ENCODE data around the gene OSMR. TPM values are rescaled to one million over a fixed set of nuclear protein-coding genes. Genes with fewer than 3 reads are reported as not detected.

The OSMR gene
- total RNA-seq, 4 donors from 2014 or later = 38.6 to 61.0 (median 51.7) TPM

- no peak for TF ChIP-seq CTCF (IDR thresholded peaks at IDR 0.05; ENCODE audit: low read depth)
Measured at GRCh38 chr5:38929838-38930237, 84.0 kb downstream of the OSMR start.

- TF ChIP-seq CTCF (IDR thresholded peaks at IDR 0.05; ENCODE audit: low read depth) = no peak
Measured at GRCh38 chr5:38931731-38932130, 85.9 kb downstream of the OSMR start.

GRCh38 chr5:38932854-38933408, 87.1 kb downstream of the OSMR start:
- no peak for TF ChIP-seq CTCF (IDR thresholded peaks at IDR 0.05; ENCODE audit: low read depth)

- TF ChIP-seq CTCF (IDR thresholded peaks at IDR 0.05; ENCODE audit: low read depth) = no peak
Measured at GRCh38 chr5:38935437-38935836, 89.6 kb downstream of the OSMR start.

GRCh38 chr5:38936269-38936668, 90.5 kb downstream of the OSMR start:
- no peak for TF ChIP-seq CTCF (IDR thresholded peaks at IDR 0.05; ENCODE audit: low read depth)

GRCh38 chr5:38938424-38938823, 92.6 kb downstream of the OSMR start:
- no peak for TF ChIP-seq CTCF (IDR thresholded peaks at IDR 0.05; ENCODE audit: low read depth)

GRCh38 chr5:38938973-38939372, 93.2 kb downstream of the OSMR start:
- no peak for TF ChIP-seq CTCF (IDR thresholded peaks at IDR 0.05; ENCODE audit: low read depth)
